H1 (cell line): Measurements from ENCODE around the gene PLEKHG1.

Experiments used
- FOSL1 ChIP-seq: IDR thresholded peaks from 2 replicates; pipeline ENCODE4 v1.6.1; 2011; ENCODE audit warnings: mild to moderate bottlenecking, low read depth, low read length, moderate library complexity; ENCODE audit not compliant: insufficient read depth
- JUN ChIP-seq: IDR thresholded peaks from 2 replicates; pipeline ENCODE4 v1.6.1; 2011; ENCODE audit warnings: low read depth, mild to moderate bottlenecking, improper control_type of control experiment, low read length

DNA sequence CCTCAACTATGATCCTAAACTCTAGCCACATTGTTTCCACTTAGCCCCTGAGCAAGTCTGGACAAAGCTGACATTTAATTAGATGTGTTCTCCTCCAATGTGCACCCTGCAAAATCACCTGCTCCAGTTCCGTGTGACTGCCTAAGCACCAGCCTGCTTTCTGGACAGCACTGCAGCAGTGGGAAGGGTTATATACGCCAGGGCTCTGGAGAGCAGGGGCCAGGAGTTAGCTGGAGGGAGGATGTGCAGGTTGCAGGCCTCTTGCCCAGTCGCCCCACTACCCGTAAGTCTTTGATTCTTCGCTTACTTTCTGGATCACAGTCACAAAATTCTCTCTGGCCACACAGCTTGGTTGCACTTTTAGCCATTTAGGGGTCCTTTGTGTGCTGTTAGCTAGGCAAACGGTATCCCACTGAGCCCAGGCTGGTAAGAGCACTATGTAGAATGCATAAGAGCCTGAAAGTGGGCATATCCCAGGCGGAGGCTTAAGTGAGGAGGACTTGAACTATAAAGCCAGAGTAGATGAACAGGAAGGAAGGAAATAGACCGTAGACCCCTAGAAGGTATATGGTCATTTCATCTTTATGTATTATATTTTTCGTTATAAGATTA lies 10.7 kb upstream of the PLEKHG1 start:
- TF ChIP-seq JUN: no peak
- TF ChIP-seq FOSL1: no peak
